ENCODE data around the gene FBLN2.

DNA sequence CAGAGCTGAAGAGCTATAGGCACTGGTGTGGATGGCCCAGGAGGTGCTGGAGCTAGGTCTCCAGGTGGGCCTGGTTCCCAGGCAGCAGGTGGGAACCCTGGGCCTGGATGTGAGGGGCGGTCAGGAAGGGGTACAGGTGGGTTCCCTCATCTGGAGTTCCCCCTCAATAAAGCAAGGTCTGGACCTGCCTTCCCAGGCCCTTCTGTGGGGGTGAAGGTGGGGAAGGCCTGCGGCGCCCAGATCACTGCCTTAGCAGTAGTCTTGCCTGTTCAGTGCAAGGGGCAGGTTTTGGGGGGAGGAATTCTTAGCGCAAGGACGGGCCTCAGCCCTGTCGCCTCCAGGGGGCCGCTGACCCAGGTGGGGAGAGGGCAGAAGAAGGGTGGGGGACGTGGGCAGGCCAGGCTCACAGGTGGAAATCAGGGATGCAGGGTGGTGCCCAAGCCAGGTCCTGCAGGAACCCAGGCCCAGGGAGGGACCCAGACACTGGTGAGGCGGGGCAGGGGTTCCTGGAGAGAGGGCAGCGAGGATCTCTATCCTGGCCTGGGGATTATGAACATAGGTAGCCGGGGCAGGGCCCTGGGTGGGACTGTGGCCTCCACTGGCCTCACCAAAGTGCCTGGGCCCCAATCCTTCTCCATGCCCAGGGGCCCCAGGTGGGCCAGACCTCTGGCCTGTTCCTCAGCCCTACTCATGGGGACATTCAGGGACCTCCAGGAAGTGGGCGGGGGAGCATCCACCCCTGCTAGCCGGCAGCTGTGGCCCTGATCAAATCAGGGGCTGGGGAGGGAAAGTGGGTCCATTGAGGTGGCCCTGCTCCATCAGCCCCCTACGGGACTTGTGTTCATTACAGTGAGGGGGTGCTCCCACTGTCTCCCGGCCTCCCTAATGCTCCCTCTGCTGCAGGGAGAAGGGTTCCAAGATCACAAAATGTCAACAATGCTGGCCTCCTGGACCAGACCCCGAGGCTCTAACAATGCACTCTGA, 43.5 kb upstream of the FBLN2 start:
- TF ChIP-seq POLR2A (IDR thresholded peaks at IDR 0.05) (no peak), CTCF (IDR thresholded peaks at IDR 0.05) (no peak), POLR2AphosphoS5 (IDR thresholded peaks at IDR 0.05) (no peak)
